HepG2 (cell line): ENCODE measurements around the gene KRTAP1-3. TPM values are rescaled to one million over a fixed set of nuclear protein-coding genes. Genes with fewer than 3 reads are reported as not detected.

Experiments used
- ATAC-seq: fragments of 200-7000 bp; cut with Tn5 transposase; 3 replicates; pipeline ENCODE4 v1.9.1; 2020; ENCODE audit warnings: mild to moderate bottlenecking, moderate library complexity
- BruUV-seq: library from RNA; stranded (reverse); fragments of 400-500 nt; replicated peaks from 2 replicates; lab custom pipeline; 2021; lab: Mats Ljungman, UMichigan
- CTCF ChIA-PET: fragments of 300-600 bp; formaldehyde crosslinking; extraction: SDS; loops from one replicate; lab custom pipeline; 2021; ENCODE audit warnings: low total read pairs, inconsistent platforms, low intra/inter-chr PET ratio; lab: Yijun Ruan, JAX
- POLR2A ChIA-PET: fragments of 350-600 bp; sonication (Branson Sonifier 250); formaldehyde crosslinking; loops from one replicate; lab custom pipeline; 2020; ENCODE audit warnings: antibody characterized with exemption, inconsistent platforms; lab: Yijun Ruan, JAX
- DNase-seq: peaks from one replicate; pipeline ENCODE4 v3.0.0-alpha.2; 2015; ENCODE audit warnings: low spot score
- FAIRE-seq: peaks from 3 replicates; lab custom pipeline; 2011; peaks lifted over from hg19 to GRCh38; lab: Jason Lieb, UNC
- H2AFZ ChIP-seq: one replicate; pipeline ENCODE4 v1.6.1; 2011; ENCODE audit warnings: low read length, inconsistent platforms
- H3K27ac ChIP-seq: fragments of 300-600 bp; 3 replicates; pipeline ENCODE4 v1.8.0; 2011; ENCODE audit warnings: mixed run types, mild to moderate bottlenecking, mixed read lengths, low read length, inconsistent platforms; ENCODE audit not compliant: insufficient read depth; ENCODE audit errors: extremely low read length
- H3K27me3 ChIP-seq, 2 experiments: fragments of 200-600 bp in 1 of 2; 2 replicates in 1 of 2; 3 replicates in 1 of 2; pipeline versions ENCODE4 v1.6.0 to v1.8.0; 2011; ENCODE audit warnings: low read length in 2 of 2, mild to moderate bottlenecking in 2 of 2, moderate library complexity in 2 of 2, inconsistent platforms in 1 of 2; ENCODE audit not compliant: insufficient read depth in 2 of 2, control insufficient read depth in 1 of 2
- H3K36me3 ChIP-seq, 2 experiments: fragments of 200-600 bp in 1 of 2; replicated peaks in 1 of 2; 2 replicates in 1 of 2; 3 replicates in 1 of 2; pipeline versions ENCODE4 v1.5.1 to v1.8.0; 2011; ENCODE audit warnings: low read length in 2 of 2, inconsistent platforms in 1 of 2; ENCODE audit not compliant: insufficient read depth in 2 of 2, control insufficient read depth in 1 of 2
- H3K4me1 ChIP-seq: 2 replicates; pipeline ENCODE4 v1.5.1; 2012; ENCODE audit warnings: low read length, inconsistent platforms; ENCODE audit not compliant: insufficient read depth
- H3K4me2 ChIP-seq: 2 replicates; pipeline ENCODE4 v1.6.0; 2011; ENCODE audit warnings: low read depth, low read length, inconsistent platforms
- H3K4me3 ChIP-seq, 3 experiments: fragments of 200-600 bp in 1 of 3; sonication (generic), shearing (Covaris generic) in 1 of 3; replicated peaks in 1 of 3; 2 replicates each; pipeline ENCODE4 v1.5.1; 2011 to 2016; ENCODE audit warnings: low read length in 3 of 3, inconsistent platforms in 2 of 3, low read depth in 2 of 3, mild to moderate bottlenecking in 2 of 3, control low read depth in 1 of 3, mixed read lengths in 1 of 3; ENCODE audit not compliant: insufficient read depth in 1 of 3
- H3K79me2 ChIP-seq: one replicate; pipeline ENCODE4 v1.6.1; 2011; ENCODE audit warnings: low read length, inconsistent platforms; ENCODE audit not compliant: insufficient read depth
- H3K9ac ChIP-seq: 2 replicates; pipeline ENCODE4 v1.6.0; 2011; ENCODE audit warnings: mild to moderate bottlenecking, low read depth, low read length, inconsistent platforms; ENCODE audit not compliant: insufficient read depth
- H3K9me3 ChIP-seq: 2 replicates; pipeline ENCODE4 v1.5.1; 2012; ENCODE audit warnings: mild to moderate bottlenecking, low read length
- H4K20me1 ChIP-seq: 2 replicates; pipeline ENCODE4 v1.6.0; 2011; ENCODE audit warnings: inconsistent platforms, mild to moderate bottlenecking, low read length, moderate library complexity; ENCODE audit not compliant: insufficient read depth
- ZNF576 ChIP-seq: sonication (generic); formaldehyde crosslinking; IDR thresholded peaks from 2 replicates; pipeline ENCODE4 v1.4.0; 2020; ENCODE audit warnings: mild to moderate bottlenecking, missing genetic modification reagents
- ZNF790 ChIP-seq: sonication (generic); formaldehyde crosslinking; IDR thresholded peaks from 2 replicates; pipeline ENCODE4 v1.8.0; 2022; ENCODE audit warnings: missing genetic modification reagents, mild to moderate bottlenecking, borderline replicate concordance
- WGBS: methylation state at CpG from one replicate; pipeline ENCODE4 v1.1.6; 2017; ENCODE audit warnings: low lambda C conversion rate; 5-methylcytosine and 5-hydroxymethylcytosine counted together
- in situ Hi-C: cut with HindIII; loops from 2 replicates; pipeline ENCODE4 v1.10.0; 2017; ENCODE audit warnings: low pct_unique_long_range_greater_than_20kb; ENCODE audit not compliant: extremely low pct_ligation_motif_present
- intact Hi-C: fragments of 100-400 bp; cut with micrococcal nuclease; formaldehyde crosslinking; loops from one replicate; pipeline ENCODE4 v1.10.0; 2022; ENCODE audit not compliant: unreplicated experiment
- polyA plus RNA-seq, 8 experiments: library from polyadenylated mRNA; depleted of rRNA in 3 of 8; stranded (reverse) in 7 of 8; unstranded in 1 of 8; fragments of >200 nt; fragmentation: Illumina TruSeq in 4 of 8; extraction: Trizol in 4 of 8; gene quantifications; 2 replicates each; pipeline versions ENCODE4 v1.2.1 to v1.2.3, GENCODE V29; 2011 to 2016; ENCODE audit warnings: low read depth in 4 of 8, missing spikeins in 1 of 8, mixed read lengths in 1 of 8; ENCODE audit not compliant: insufficient read depth in 1 of 8
- small RNA-seq, 3 experiments: library from RNA; depleted of rRNA; stranded (forward); fragments of <200 nt; gene quantifications; one replicate each; pipeline ENCODE3, GENCODE V24; 2012; ENCODE audit warnings: low read depth in 2 of 3, low replicate concordance in 1 of 3; ENCODE audit not compliant: insufficient read length in 3 of 3, insufficient read depth in 2 of 3
- total RNA-seq, 5 experiments: library from RNA; depleted of rRNA; stranded (reverse); fragments of >200 nt; fragmentation: Illumina TruSeq; extraction: Trizol; gene quantifications; 2 replicates each; pipeline ENCODE4 v1.2.3, GENCODE V29; 2016; ENCODE audit warnings: low read depth in 1 of 5
- TF ChIP-seq, protein P1 (sequence below): sonication (generic); formaldehyde crosslinking; IDR thresholded peaks from 2 replicates; pipeline ENCODE4 v1.9.0; 2021; ENCODE audit warnings: missing genetic modification reagents, mild to moderate bottlenecking, borderline replicate concordance

KRTAP1-3 gene
- total and polyA plus RNA-seq, 2 of the 13 experiments (the other 11 are each of a cell fraction or from before 2014, with no cell fraction given): not detected

GRCh38 chr17:40984226-40984625, 50.4 kb downstream of the KRTAP1-3 start, which contains the start of gene KRT40:
TSS of gene KRT40 (minus strand) at chr17:40984326. CDS start at chr17:40984273, 53 bp downstream.
- no peak for ATAC-seq

More at GRCh38 chr17:40984226-40984625, 50.4 kb downstream of the KRTAP1-3 start, which contains the start of gene KRT40:
- no peaks in the 10 kb centered on the region for H3K36me3 ChIP-seq
- no peak within 1 kb of the TSS for H3K4me3 ChIP-seq
- H3K9me3 ChIP-seq: no peaks in the 10 kb centered on the region
- CTCF ChIA-PET: no interaction called here
- intact Hi-C loops (no loop called here), in situ Hi-C loops (no loop called here)
- no peaks in the 10 kb centered on the region for H3K79me2 ChIP-seq
- H3K27me3 ChIP-seq: no peaks in the 10 kb centered on the region
- POLR2A ChIA-PET: no interaction called here
- TF ChIP-seq ZNF790: no peak
- TF ChIP-seq, protein P1, sequence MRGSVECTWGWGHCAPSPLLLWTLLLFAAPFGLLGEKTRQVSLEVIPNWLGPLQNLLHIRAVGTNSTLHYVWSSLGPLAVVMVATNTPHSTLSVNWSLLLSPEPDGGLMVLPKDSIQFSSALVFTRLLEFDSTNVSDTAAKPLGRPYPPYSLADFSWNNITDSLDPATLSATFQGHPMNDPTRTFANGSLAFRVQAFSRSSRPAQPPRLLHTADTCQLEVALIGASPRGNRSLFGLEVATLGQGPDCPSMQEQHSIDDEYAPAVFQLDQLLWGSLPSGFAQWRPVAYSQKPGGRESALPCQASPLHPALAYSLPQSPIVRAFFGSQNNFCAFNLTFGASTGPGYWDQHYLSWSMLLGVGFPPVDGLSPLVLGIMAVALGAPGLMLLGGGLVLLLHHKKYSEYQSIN (CRISPR knock-in tag): no peak
- no peak for TF ChIP-seq ZNF576 (CRISPR knock-in tag)
- BruUV-seq: no TSS peak
- no peak within 1 kb of the TSS for H3K9ac ChIP-seq
- no peaks in the 10 kb centered on the region for H4K20me1 ChIP-seq
- FAIRE-seq (no peak), DNase-seq (no peak)
- WGBS: 52% methylated on average over 3 of the region's 3 CpGs
- H3K4me1 ChIP-seq: peaks cover 15% of the 10 kb centered on the region
- no peak within 1 kb of the TSS for H3K4me2 ChIP-seq
- H3K27ac ChIP-seq: no peak within 1 kb of the TSS
- no peak within 1 kb of the TSS for H2AFZ ChIP-seq

Small RNA genes within 50 kb of the gene (small RNA-seq; reads per million reads assigned to genes)
- gene KRTAP3-4P: 0 reads per million in 3 experiments

Other genes with a start within 250 kb of the KRTAP1-3 start
Only the 30 nearest of the 37 such genes appear.
- gene KRT12, start 167.7 kb downstream of the KRTAP1-3 start, total RNA-seq (2016; rRNA removed; fragmentation: Illumina TruSeq; extraction: Trizol): 0.07 TPM in 1 of 2 replicates, not detected in the other
- 0.09 and 0.31 TPM in 2 replicates for gene KRT12, start 167.7 kb downstream of the KRTAP1-3 start, polyA plus RNA-seq (2011; rRNA removed)
- 0.13 and 0.14 TPM in 2 replicates for gene KRT20, start 149.6 kb downstream of the KRTAP1-3 start, total RNA-seq (2016; rRNA removed; fragmentation: Illumina TruSeq; extraction: Trizol)
- 0.20 and 1.0 TPM in 2 replicates for gene KRT20, start 149.6 kb downstream of the KRTAP1-3 start, polyA plus RNA-seq (2011; rRNA removed)
- gene KRT23, start 97.2 kb downstream of the KRTAP1-3 start, total RNA-seq (2016; rRNA removed; fragmentation: Illumina TruSeq; extraction: Trizol): 24.7 and 32.9 TPM in 2 replicates
- gene KRT23, start 97.2 kb downstream of the KRTAP1-3 start, polyA plus RNA-seq (2011; rRNA removed): 48.4 and 51.1 TPM in 2 replicates
- gene KRT39, start 67.9 kb downstream of the KRTAP1-3 start, total RNA-seq (2016; rRNA removed; fragmentation: Illumina TruSeq; extraction: Trizol): 0.07 TPM in 1 of 2 replicates, not detected in the other
- 1.2 and 1.6 TPM in 2 replicates for gene KRT39, start 67.9 kb downstream of the KRTAP1-3 start, polyA plus RNA-seq (2011; rRNA removed)
- not detected in 2 replicates for gene KRT40, start 50.5 kb downstream of the KRTAP1-3 start, total RNA-seq (2016; rRNA removed; fragmentation: Illumina TruSeq; extraction: Trizol)
- not detected in 2 replicates for gene KRT40, start 50.5 kb downstream of the KRTAP1-3 start, polyA plus RNA-seq (2011; rRNA removed)
- not detected in 2 replicates for gene KRTAP3-3, start 40.7 kb downstream of the KRTAP1-3 start, total RNA-seq (2016; rRNA removed; fragmentation: Illumina TruSeq; extraction: Trizol)
- gene KRTAP3-3, start 40.7 kb downstream of the KRTAP1-3 start, polyA plus RNA-seq (2011; rRNA removed): not detected in 2 replicates
- not detected in 2 replicates for gene KRTAP3-2, start 35.0 kb downstream of the KRTAP1-3 start, total RNA-seq (2016; rRNA removed; fragmentation: Illumina TruSeq; extraction: Trizol)
- not detected in 2 replicates for gene KRTAP3-2, start 35.0 kb downstream of the KRTAP1-3 start, polyA plus RNA-seq (2011; rRNA removed)
- 0.29 and 0.81 TPM in 2 replicates for gene KRTAP3-1, start 25.7 kb downstream of the KRTAP1-3 start, total RNA-seq (2016; rRNA removed; fragmentation: Illumina TruSeq; extraction: Trizol)
- 3.7 and 3.8 TPM in 2 replicates for gene KRTAP3-1, start 25.7 kb downstream of the KRTAP1-3 start, polyA plus RNA-seq (2011; rRNA removed)
- not detected in 2 replicates for gene KRTAP1-5, start 7.7 kb downstream of the KRTAP1-3 start, total RNA-seq (2016; rRNA removed; fragmentation: Illumina TruSeq; extraction: Trizol)
- 0.07 and 0.09 TPM in 2 replicates for gene KRTAP1-5, start 7.7 kb downstream of the KRTAP1-3 start, polyA plus RNA-seq (2011; rRNA removed)
- gene KRTAP1-4, start 4.7 kb downstream of the KRTAP1-3 start, total RNA-seq (2016; rRNA removed; fragmentation: Illumina TruSeq; extraction: Trizol): not detected in 2 replicates
- not detected in 2 replicates for gene KRTAP1-4, start 4.7 kb downstream of the KRTAP1-3 start, polyA plus RNA-seq (2011; rRNA removed)
- gene KRTAP1-1, start 6.6 kb upstream of the KRTAP1-3 start, total RNA-seq (2016; rRNA removed; fragmentation: Illumina TruSeq; extraction: Trizol): not detected in 2 replicates
- not detected in 2 replicates for gene KRTAP1-1, start 6.6 kb upstream of the KRTAP1-3 start, polyA plus RNA-seq (2011; rRNA removed)
- gene KRTAP2-1, start 12.4 kb upstream of the KRTAP1-3 start, total RNA-seq (2016; rRNA removed; fragmentation: Illumina TruSeq; extraction: Trizol): not detected in 2 replicates
- gene KRTAP2-1, start 12.4 kb upstream of the KRTAP1-3 start, polyA plus RNA-seq (2011; rRNA removed): not detected in 2 replicates
- gene KRTAP2-2, start 20.4 kb upstream of the KRTAP1-3 start, total RNA-seq (2016; rRNA removed; fragmentation: Illumina TruSeq; extraction: Trizol): not detected in 2 replicates
- not detected in 2 replicates for gene KRTAP2-2, start 20.4 kb upstream of the KRTAP1-3 start, polyA plus RNA-seq (2011; rRNA removed)
- not detected in 2 replicates for gene KRTAP2-3, start 25.2 kb upstream of the KRTAP1-3 start, total RNA-seq (2016; rRNA removed; fragmentation: Illumina TruSeq; extraction: Trizol)
- gene KRTAP2-3, start 25.2 kb upstream of the KRTAP1-3 start, polyA plus RNA-seq (2011; rRNA removed): 0.24 and 0.25 TPM in 2 replicates
- not detected in 2 replicates for gene KRTAP2-4, start 31.0 kb upstream of the KRTAP1-3 start, total RNA-seq (2016; rRNA removed; fragmentation: Illumina TruSeq; extraction: Trizol)
- not detected in 2 replicates for gene KRTAP2-4, start 31.0 kb upstream of the KRTAP1-3 start, polyA plus RNA-seq (2011; rRNA removed)
- not detected in 2 replicates for gene KRTAP4-7, start 49.3 kb upstream of the KRTAP1-3 start, total RNA-seq (2016; rRNA removed; fragmentation: Illumina TruSeq; extraction: Trizol)
- gene KRTAP4-7, start 49.3 kb upstream of the KRTAP1-3 start, polyA plus RNA-seq (2011; rRNA removed): not detected in 2 replicates
- not detected in 2 replicates for gene KRTAP4-8, start 63.3 kb upstream of the KRTAP1-3 start, total RNA-seq (2016; rRNA removed; fragmentation: Illumina TruSeq; extraction: Trizol)
- not detected in 2 replicates for gene KRTAP4-8, start 63.3 kb upstream of the KRTAP1-3 start, polyA plus RNA-seq (2011; rRNA removed)
- not detected in 2 replicates for gene KRTAP4-16, start 67.3 kb upstream of the KRTAP1-3 start, total RNA-seq (2016; rRNA removed; fragmentation: Illumina TruSeq; extraction: Trizol)
- gene KRTAP4-16, start 67.3 kb upstream of the KRTAP1-3 start, polyA plus RNA-seq (2011; rRNA removed): not detected in 2 replicates
- not detected in 2 replicates for gene KRTAP4-9, start 70.5 kb upstream of the KRTAP1-3 start, total RNA-seq (2016; rRNA removed; fragmentation: Illumina TruSeq; extraction: Trizol)
- gene KRTAP4-9, start 70.5 kb upstream of the KRTAP1-3 start, polyA plus RNA-seq (2011; rRNA removed): not detected in 2 replicates
- not detected in 2 replicates for gene KRTAP4-11, start 83.5 kb upstream of the KRTAP1-3 start, total RNA-seq (2016; rRNA removed; fragmentation: Illumina TruSeq; extraction: Trizol)
- gene KRTAP4-11, start 83.5 kb upstream of the KRTAP1-3 start, polyA plus RNA-seq (2011; rRNA removed): not detected in 2 replicates
- gene KRTAP4-12, start 89.3 kb upstream of the KRTAP1-3 start, total RNA-seq (2016; rRNA removed; fragmentation: Illumina TruSeq; extraction: Trizol): not detected in 2 replicates
- gene KRTAP4-12, start 89.3 kb upstream of the KRTAP1-3 start, polyA plus RNA-seq (2011; rRNA removed): not detected in 2 replicates
- not detected in 2 replicates for gene KRTAP4-6, start 105.7 kb upstream of the KRTAP1-3 start, total RNA-seq (2016; rRNA removed; fragmentation: Illumina TruSeq; extraction: Trizol)
- gene KRTAP4-6, start 105.7 kb upstream of the KRTAP1-3 start, polyA plus RNA-seq (2011; rRNA removed): not detected in 2 replicates
- gene KRTAP4-5, start 115.0 kb upstream of the KRTAP1-3 start, total RNA-seq (2016; rRNA removed; fragmentation: Illumina TruSeq; extraction: Trizol): not detected in 2 replicates
- gene KRTAP4-5, start 115.0 kb upstream of the KRTAP1-3 start, polyA plus RNA-seq (2011; rRNA removed): not detected in 2 replicates
- not detected in 2 replicates for gene KRTAP4-4, start 125.9 kb upstream of the KRTAP1-3 start, total RNA-seq (2016; rRNA removed; fragmentation: Illumina TruSeq; extraction: Trizol)
- not detected in 2 replicates for gene KRTAP4-4, start 125.9 kb upstream of the KRTAP1-3 start, polyA plus RNA-seq (2011; rRNA removed)
- gene KRTAP4-3, start 133.3 kb upstream of the KRTAP1-3 start, total RNA-seq (2016; rRNA removed; fragmentation: Illumina TruSeq; extraction: Trizol): not detected in 2 replicates
- gene KRTAP4-3, start 133.3 kb upstream of the KRTAP1-3 start, polyA plus RNA-seq (2011; rRNA removed): not detected in 2 replicates
- not detected in 2 replicates for gene KRTAP4-2, start 143.3 kb upstream of the KRTAP1-3 start, total RNA-seq (2016; rRNA removed; fragmentation: Illumina TruSeq; extraction: Trizol)
- gene KRTAP4-2, start 143.3 kb upstream of the KRTAP1-3 start, polyA plus RNA-seq (2011; rRNA removed): not detected in 2 replicates
- gene KRTAP4-1, start 150.0 kb upstream of the KRTAP1-3 start, total RNA-seq (2016; rRNA removed; fragmentation: Illumina TruSeq; extraction: Trizol): not detected in 2 replicates
- not detected in 2 replicates for gene KRTAP4-1, start 150.0 kb upstream of the KRTAP1-3 start, polyA plus RNA-seq (2011; rRNA removed)
- not detected in 2 replicates for gene KRTAP9-1, start 155.0 kb upstream of the KRTAP1-3 start, total RNA-seq (2016; rRNA removed; fragmentation: Illumina TruSeq; extraction: Trizol)
- not detected in 2 replicates for gene KRTAP9-1, start 155.0 kb upstream of the KRTAP1-3 start, polyA plus RNA-seq (2011; rRNA removed)
- not detected in 2 replicates for gene KRTAP9-2, start 191.8 kb upstream of the KRTAP1-3 start, total RNA-seq (2016; rRNA removed; fragmentation: Illumina TruSeq; extraction: Trizol)
- not detected in 2 replicates for gene KRTAP9-2, start 191.8 kb upstream of the KRTAP1-3 start, polyA plus RNA-seq (2011; rRNA removed)
- not detected in 2 replicates for gene KRTAP9-3, start 197.6 kb upstream of the KRTAP1-3 start, total RNA-seq (2016; rRNA removed; fragmentation: Illumina TruSeq; extraction: Trizol)
- gene KRTAP9-3, start 197.6 kb upstream of the KRTAP1-3 start, polyA plus RNA-seq (2011; rRNA removed): not detected in 2 replicates